Activated T-helper 2 cell treated with anti-CD3 and anti-CD28 coated beads, Interferon-gamma antibody, Interleukin-2, Interleukin-4, amounts not matched to agents 10 μg/mL and 5 μg/mL and 100 μg/mL, durations not matched to agents 14 hours and 24 hours and 36 hours (primary cell): Measurements from ENCODE around the gene GALNTL6. TPM values are rescaled to one million over a fixed set of nuclear protein-coding genes. Genes with fewer than 3 reads are reported as not detected.

Source experiments
- DNase-seq: peaks from one replicate; pipeline ENCODE4 v3.0.0; 2021; ENCODE audit warnings: low spot score
- H3K27ac Mint-ChIP-seq: one replicate; pipeline ENCODE4 v1.8.0; 2021; ENCODE audit warnings: mixed read lengths
- H3K27me3 Mint-ChIP-seq: one replicate; pipeline ENCODE4 v1.8.0; 2021; ENCODE audit warnings: low read depth, mixed read lengths
- H3K36me3 Mint-ChIP-seq: one replicate; pipeline ENCODE4 v1.8.0; 2021; ENCODE audit warnings: low read depth, mixed read lengths
- H3K4me1 Mint-ChIP-seq: one replicate; pipeline ENCODE4 v1.8.0; 2021; ENCODE audit warnings: low read depth, mixed read lengths
- H3K4me3 Mint-ChIP-seq: one replicate; pipeline ENCODE4 v1.8.0; 2021; ENCODE audit warnings: low read depth, mild to moderate bottlenecking, moderate library complexity, mixed read lengths
- H3K9me3 Mint-ChIP-seq: one replicate; pipeline ENCODE4 v1.8.0; 2021; ENCODE audit warnings: mixed read lengths
- intact Hi-C: fragments of 100-400 bp; cut with micrococcal nuclease; formaldehyde crosslinking; loops from one replicate; pipeline ENCODE4 v1.15.1; 2023
- total RNA-seq: library from RNA; stranded (reverse); gene quantifications from 2 replicates; pipeline ENCODE4 v1.2.3, GENCODE V29; 2022

Gene GALNTL6
- total RNA-seq, 1 donor from 2014 or later: not detected

GRCh38 chr4:172104539-172104938, 291.3 kb downstream of the GALNTL6 start:
- intact Hi-C loops: no loop called here
- Mint-ChIP-seq H3K4me1 (no peaks in the 10 kb centered on the region), H3K4me3 (no peak overlapping the region), H3K27ac (no peak overlapping the region), H3K27me3 (no peaks in the 10 kb centered on the region), H3K9me3 (peaks cover 7% of the 10 kb centered on the region), H3K36me3 (no peaks in the 10 kb centered on the region)
- DNase-seq: no peak

- intact Hi-C loops: no loop called here
- peaks cover 7% of the 10 kb centered on the region for H3K9me3 Mint-ChIP-seq
- no peak overlapping the region for H3K4me3 Mint-ChIP-seq
- no peak for DNase-seq
- no peaks in the 10 kb centered on the region for H3K4me1 Mint-ChIP-seq
- no peak overlapping the region for H3K27ac Mint-ChIP-seq
- H3K36me3 Mint-ChIP-seq: no peaks in the 10 kb centered on the region
- H3K27me3 Mint-ChIP-seq: no peaks in the 10 kb centered on the region
These were observed 292.7 kb downstream of the GALNTL6 start for GRCh38 chr4:172105918-172106317.

- intact Hi-C loops: no loop called here
- no peaks in the 10 kb centered on the region for H3K4me1 Mint-ChIP-seq
- peaks cover 3% of the 10 kb centered on the region for H3K9me3 Mint-ChIP-seq
- no peaks in the 10 kb centered on the region for H3K36me3 Mint-ChIP-seq
- no peaks in the 10 kb centered on the region for H3K27me3 Mint-ChIP-seq
- no peak overlapping the region for H3K4me3 Mint-ChIP-seq
- no peak for DNase-seq
- H3K27ac Mint-ChIP-seq: no peak overlapping the region
These were observed 296.3 kb downstream of the GALNTL6 start for GRCh38 chr4:172109466-172109865.

- H3K36me3 Mint-ChIP-seq: no peaks in the 10 kb centered on the region
- no peak overlapping the region for H3K4me3 Mint-ChIP-seq
- DNase-seq: no peak
- peaks cover 9% of the 10 kb centered on the region for H3K9me3 Mint-ChIP-seq
- no peaks in the 10 kb centered on the region for H3K27me3 Mint-ChIP-seq
- H3K4me1 Mint-ChIP-seq: no peaks in the 10 kb centered on the region
- intact Hi-C loops: no loop called here
- no peak overlapping the region for H3K27ac Mint-ChIP-seq
These were observed 311.6 kb downstream of the GALNTL6 start for GRCh38 chr4:172124656-172125308.

GRCh38 chr4:172125443-172125842, 312.2 kb downstream of the GALNTL6 start:
- Mint-ChIP-seq H3K36me3 (no peaks in the 10 kb centered on the region), H3K27me3 (no peaks in the 10 kb centered on the region), H3K4me1 (no peaks in the 10 kb centered on the region), H3K27ac (no peak overlapping the region), H3K4me3 (no peak overlapping the region), H3K9me3 (peaks cover 8% of the 10 kb centered on the region)
- intact Hi-C loops: no loop called here
- DNase-seq: no peak

- intact Hi-C loops: no loop called here
- Mint-ChIP-seq H3K4me1 (no peaks in the 10 kb centered on the region), H3K9me3 (no peaks in the 10 kb centered on the region), H3K27ac (no peak overlapping the region), H3K36me3 (no peaks in the 10 kb centered on the region), H3K4me3 (no peak overlapping the region), H3K27me3 (no peaks in the 10 kb centered on the region)
- no peak for DNase-seq
These were observed 314.0 kb downstream of the GALNTL6 start for GRCh38 chr4:172127168-172127567.

- Mint-ChIP-seq H3K36me3 (no peaks in the 10 kb centered on the region), H3K4me3 (no peak overlapping the region), H3K27ac (no peak overlapping the region), H3K4me1 (no peaks in the 10 kb centered on the region), H3K27me3 (no peaks in the 10 kb centered on the region), H3K9me3 (no peaks in the 10 kb centered on the region)
- DNase-seq: no peak
- intact Hi-C loops: no loop called here
These were observed 316.4 kb downstream of the GALNTL6 start for GRCh38 chr4:172129593-172129992.

GRCh38 chr4:172134521-172134920, 321.3 kb downstream of the GALNTL6 start:
- no peak for DNase-seq
- H3K36me3 Mint-ChIP-seq: no peaks in the 10 kb centered on the region
- no peak overlapping the region for H3K27ac Mint-ChIP-seq
- H3K27me3 Mint-ChIP-seq: no peaks in the 10 kb centered on the region
- intact Hi-C loops: no loop called here
- H3K4me1 Mint-ChIP-seq: no peaks in the 10 kb centered on the region
- H3K9me3 Mint-ChIP-seq: no peaks in the 10 kb centered on the region
- no peak overlapping the region for H3K4me3 Mint-ChIP-seq

- Mint-ChIP-seq H3K36me3 (no peaks in the 10 kb centered on the region), H3K4me3 (no peak overlapping the region), H3K27me3 (no peaks in the 10 kb centered on the region), H3K27ac (no peak overlapping the region), H3K4me1 (no peaks in the 10 kb centered on the region), H3K9me3 (no peaks in the 10 kb centered on the region)
- no peak for DNase-seq
- intact Hi-C loops: no loop called here
These were observed 327.8 kb downstream of the GALNTL6 start for GRCh38 chr4:172141025-172141424.

- no peak overlapping the region for H3K27ac Mint-ChIP-seq
- H3K36me3 Mint-ChIP-seq: no peaks in the 10 kb centered on the region
- intact Hi-C loops: no loop called here
- H3K4me1 Mint-ChIP-seq: no peaks in the 10 kb centered on the region
- no peak overlapping the region for H3K4me3 Mint-ChIP-seq
- DNase-seq: no peak
- no peaks in the 10 kb centered on the region for H3K27me3 Mint-ChIP-seq
- H3K9me3 Mint-ChIP-seq: no peaks in the 10 kb centered on the region
These were observed 329.1 kb downstream of the GALNTL6 start for GRCh38 chr4:172142281-172142741.

GRCh38 chr4:172143605-172144314, 330.6 kb downstream of the GALNTL6 start:
- Mint-ChIP-seq H3K27ac (no peak overlapping the region), H3K4me1 (no peaks in the 10 kb centered on the region), H3K36me3 (no peaks in the 10 kb centered on the region), H3K27me3 (no peaks in the 10 kb centered on the region), H3K9me3 (no peaks in the 10 kb centered on the region), H3K4me3 (no peak overlapping the region)
- intact Hi-C loops: no loop called here
- no peak for DNase-seq

GRCh38 chr4:172147687-172148086, 334.5 kb downstream of the GALNTL6 start:
- H3K4me1 Mint-ChIP-seq: no peaks in the 10 kb centered on the region
- no peak overlapping the region for H3K27ac Mint-ChIP-seq
- H3K27me3 Mint-ChIP-seq: no peaks in the 10 kb centered on the region
- no peak for DNase-seq
- intact Hi-C loops: no loop called here
- no peaks in the 10 kb centered on the region for H3K9me3 Mint-ChIP-seq
- H3K36me3 Mint-ChIP-seq: no peaks in the 10 kb centered on the region
- H3K4me3 Mint-ChIP-seq: no peak overlapping the region

GRCh38 chr4:172149329-172149728, 336.1 kb downstream of the GALNTL6 start:
- H3K27me3 Mint-ChIP-seq: no peaks in the 10 kb centered on the region

More at GRCh38 chr4:172149329-172149728, 336.1 kb downstream of the GALNTL6 start:
- Mint-ChIP-seq H3K4me3 (no peak overlapping the region), H3K4me1 (no peaks in the 10 kb centered on the region), H3K27ac (no peak overlapping the region), H3K36me3 (no peaks in the 10 kb centered on the region), H3K9me3 (no peaks in the 10 kb centered on the region)
- DNase-seq: no peak
- intact Hi-C loops: no loop called here
